Right ventricle myocardium inferior (tissue), 1 donor: Measurements from ENCODE around the gene IGF2R. TPM values are rescaled to one million over a fixed set of nuclear protein-coding genes. Genes with fewer than 3 reads are reported as not detected.

Source experiments
- ATAC-seq: fragments of 200-7000 bp; cut with Tn5 transposase; one replicate; pipeline ENCODE4 v1.9.1; 2020; ENCODE audit warnings: mild to moderate bottlenecking, moderate library complexity
- DNase-seq: peaks from one replicate; pipeline ENCODE4 v3.0.0; 2021; ENCODE audit errors: missing footprints
- intact Hi-C: fragments of 100-400 bp; cut with DNase I; formaldehyde crosslinking; loops from one replicate; pipeline ENCODE4 v1.11.0; 2022
- total RNA-seq: library from RNA; stranded (reverse); fragmentation: NEBNext Ultra II Directional; extraction: Animal tissue kit (Norgen Biotek cat#: 25700); gene quantifications from one replicate; pipeline ENCODE4 v1.2.1, GENCODE V29; 2021
- donor health status: DM: no; HTN: yes; CAD: no; lungs with severe emphysema.

IGF2R gene
- total RNA-seq, 1 donor from 2014 or later = 63.1 TPM

- no peak for DNase-seq
- no peak for ATAC-seq
- intact Hi-C loops = no loop called here
These were observed 86.0 kb downstream of the IGF2R start for GRCh38 chr6:160054913-160055312.

- ATAC-seq = no peak
- no peak for DNase-seq
- intact Hi-C loops = no loop called here
These were observed 86.5 kb downstream of the IGF2R start for GRCh38 chr6:160055378-160055777.

- no peak for ATAC-seq
- intact Hi-C loops = no loop called here
- no peak for DNase-seq
These were observed 86.9 kb downstream of the IGF2R start for GRCh38 chr6:160055813-160056212.

- DNase-seq = no peak
- ATAC-seq = peak; percentile 21
- intact Hi-C loops = no loop called here
These were observed 88.2 kb downstream of the IGF2R start for GRCh38 chr6:160057080-160057479.

GRCh38 chr6:160058603-160059215, 89.8 kb downstream of the IGF2R start:
- DNase-seq (no peak), ATAC-seq (no peak)
- intact Hi-C loops = no loop called here

GRCh38 chr6:160060221-160060620, 91.3 kb downstream of the IGF2R start:
- DNase-seq = no peak
- ATAC-seq = no peak
- intact Hi-C loops = no loop called here

- no peak for DNase-seq
- intact Hi-C loops = no loop called here
- no peak for ATAC-seq
These were observed 92.1 kb downstream of the IGF2R start for GRCh38 chr6:160060920-160061447.

- intact Hi-C loops = no loop called here
- ATAC-seq (no peak), DNase-seq (no peak)
These were observed 95.0 kb downstream of the IGF2R start for GRCh38 chr6:160063771-160064413.

- intact Hi-C loops = no loop called here
These were observed 96.3 kb downstream of the IGF2R start for GRCh38 chr6:160065200-160065599.

GRCh38 chr6:160067564-160067963, 98.7 kb downstream of the IGF2R start:
- no peak for ATAC-seq
- DNase-seq = no peak
- intact Hi-C loops = no loop called here

More at GRCh38 chr6:160065200-160065599, 96.3 kb downstream of the IGF2R start:
- no peak for DNase-seq
- ATAC-seq = no peak

- ATAC-seq (no peak), DNase-seq (no peak)
- intact Hi-C loops = no loop called here
These were observed 99.5 kb downstream of the IGF2R start for GRCh38 chr6:160068346-160068745.

- no peak for DNase-seq
- intact Hi-C loops = no loop called here
- ATAC-seq = no peak
These were observed 100.2 kb downstream of the IGF2R start for GRCh38 chr6:160069050-160069454.

- DNase-seq = no peak
- no peak for ATAC-seq
- intact Hi-C loops = no loop called here
These were observed 100.6 kb downstream of the IGF2R start for GRCh38 chr6:160069459-160069858.

GRCh38 chr6:160070427-160070826, 101.5 kb downstream of the IGF2R start:
- DNase-seq (no peak), ATAC-seq (no peak)
- intact Hi-C loops = loop anchor here (10.0 kb wide), 1 partner anchor 206 kb away; no protein-coding TSS in a partner anchor

- DNase-seq (no peak), ATAC-seq (no peak)
- intact Hi-C loops = loop anchor here (10.0 kb wide), 1 partner anchor 206 kb away; no protein-coding TSS in a partner anchor
These were observed 101.9 kb downstream of the IGF2R start for GRCh38 chr6:160070831-160071230.

- ATAC-seq (no peak), DNase-seq (no peak)
- intact Hi-C loops = loop anchor here (10.0 kb wide), 1 partner anchor 207 kb away; no protein-coding TSS in a partner anchor
These were observed 103.2 kb downstream of the IGF2R start for GRCh38 chr6:160071805-160072690.

GRCh38 chr6:160073272-160073671, 104.4 kb downstream of the IGF2R start:
- ATAC-seq (no peak), DNase-seq (no peak)
- intact Hi-C loops = loop anchor here (10.0 kb wide), 1 partner anchor 208 kb away; no protein-coding TSS in a partner anchor

GRCh38 chr6:160076009-160076408, 107.1 kb downstream of the IGF2R start:
- intact Hi-C loops = loop anchor here (10.0 kb wide), 1 partner anchor 211 kb away; no protein-coding TSS in a partner anchor
- DNase-seq (no peak), ATAC-seq (no peak)

- ATAC-seq (no peak), DNase-seq (no peak)
- intact Hi-C loops = loop anchor here (10.0 kb wide), 1 partner anchor 212 kb away; no protein-coding TSS in a partner anchor
These were observed 108.1 kb downstream of the IGF2R start for GRCh38 chr6:160077024-160077423.
